GM10266 (cell line): ENCODE data around the gene DOK6.
"Not testable (repeated sequence)": the region's sequence is repeated elsewhere in the genome, so short reads cannot be mapped to it uniquely, and the experiment has no call there.

Experiments used
- DNase-seq: peaks from one replicate; pipeline ENCODE4 v3.0.0; 2012; ENCODE audit errors: extremely low spot score
- TF ChIP-seq, protein P1 (sequence below): IDR thresholded peaks from 2 replicates; pipeline ENCODE4 v1.5.1; 2012; ENCODE audit warnings: mild to moderate bottlenecking, low read depth; ENCODE audit not compliant: control insufficient read depth, insufficient read depth; ENCODE audit errors: missing control alignments

Gene DOK6

GRCh38 chr18:69876490-69876889 lies 475.8 kb downstream of the DOK6 start:
- no peak for DNase-seq
- TF ChIP-seq, protein P1, sequence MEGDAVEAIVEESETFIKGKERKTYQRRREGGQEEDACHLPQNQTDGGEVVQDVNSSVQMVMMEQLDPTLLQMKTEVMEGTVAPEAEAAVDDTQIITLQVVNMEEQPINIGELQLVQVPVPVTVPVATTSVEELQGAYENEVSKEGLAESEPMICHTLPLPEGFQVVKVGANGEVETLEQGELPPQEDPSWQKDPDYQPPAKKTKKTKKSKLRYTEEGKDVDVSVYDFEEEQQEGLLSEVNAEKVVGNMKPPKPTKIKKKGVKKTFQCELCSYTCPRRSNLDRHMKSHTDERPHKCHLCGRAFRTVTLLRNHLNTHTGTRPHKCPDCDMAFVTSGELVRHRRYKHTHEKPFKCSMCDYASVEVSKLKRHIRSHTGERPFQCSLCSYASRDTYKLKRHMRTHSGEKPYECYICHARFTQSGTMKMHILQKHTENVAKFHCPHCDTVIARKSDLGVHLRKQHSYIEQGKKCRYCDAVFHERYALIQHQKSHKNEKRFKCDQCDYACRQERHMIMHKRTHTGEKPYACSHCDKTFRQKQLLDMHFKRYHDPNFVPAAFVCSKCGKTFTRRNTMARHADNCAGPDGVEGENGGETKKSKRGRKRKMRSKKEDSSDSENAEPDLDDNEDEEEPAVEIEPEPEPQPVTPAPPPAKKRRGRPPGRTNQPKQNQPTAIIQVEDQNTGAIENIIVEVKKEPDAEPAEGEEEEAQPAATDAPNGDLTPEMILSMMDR = no peak

GRCh38 chr18:69878213-69878933 lies 477.7 kb downstream of the DOK6 start:
- TF ChIP-seq, protein P1 = no peak

GRCh38 chr18:69879051-69879450 lies 478.4 kb downstream of the DOK6 start:
- DNase-seq = not testable (repeated sequence)

More at GRCh38 chr18:69878213-69878933, 477.7 kb downstream of the DOK6 start:
- no peak for DNase-seq

GRCh38 chr18:69880083-69880482 lies 479.4 kb downstream of the DOK6 start:
- TF ChIP-seq, protein P1 = no peak
- no peak for DNase-seq

DNA sequence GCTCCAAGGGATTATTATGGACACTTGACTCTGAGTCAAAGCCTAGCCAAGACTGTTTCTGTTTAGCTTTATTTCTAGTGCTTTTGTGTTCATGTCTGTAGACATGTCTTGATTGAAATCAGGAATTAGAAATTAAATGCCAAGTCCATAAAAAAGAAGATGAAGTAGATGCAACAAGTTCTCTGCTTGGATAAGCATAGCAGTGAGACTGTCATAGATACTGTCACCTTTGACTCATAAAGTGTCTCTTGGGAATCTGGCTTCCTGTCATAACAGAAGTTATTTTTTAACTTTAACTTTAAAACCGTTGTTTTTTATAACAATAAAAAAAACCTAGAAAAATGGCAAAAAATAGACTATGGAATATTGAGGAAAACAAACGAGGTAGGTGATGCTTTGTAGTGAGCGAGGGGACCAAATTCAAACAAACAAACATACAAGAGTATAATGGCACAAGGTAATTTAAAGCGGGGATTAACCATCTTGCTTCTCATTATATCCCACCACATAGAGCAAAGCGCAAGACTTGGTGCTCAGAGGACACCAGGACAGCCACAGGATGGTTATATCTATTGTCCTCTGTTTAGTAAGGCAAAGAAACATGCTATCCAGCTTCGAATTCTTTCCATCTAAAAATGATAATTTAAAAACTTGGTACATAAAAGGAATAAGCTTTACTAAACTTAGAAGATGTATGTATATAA lies 482.4 kb downstream of the DOK6 start:
- no peak for DNase-seq
- TF ChIP-seq, protein P1 = no peak

GRCh38 chr18:69883781-69884180 lies 483.1 kb downstream of the DOK6 start:
- DNase-seq = no peak
- TF ChIP-seq, protein P1 = no peak

GRCh38 chr18:69885355-69885754 lies 484.7 kb downstream of the DOK6 start:
- TF ChIP-seq, protein P1 = no peak
- no peak for DNase-seq
